Urinary bladder (tissue), 4 donors: ENCODE results near the gene TRAK1. TPM values are rescaled to one million over a fixed set of nuclear protein-coding genes. Genes with fewer than 3 reads are reported as not detected.

ENCODE experiments used
- DNase-seq: peaks from one replicate; pipeline ENCODE4 v3.0.0-alpha.2; 2015; ENCODE audit errors: extremely low spot score
- H3K27ac ChIP-seq: one replicate; pipeline ENCODE4 v1.5.1; 2013; ENCODE audit warnings: low read depth, mild to moderate bottlenecking, moderate library complexity
- H3K36me3 ChIP-seq: one replicate; pipeline ENCODE4 v1.6.1; 2013; ENCODE audit warnings: mild to moderate bottlenecking, moderate library complexity; ENCODE audit not compliant: insufficient read depth
- H3K4me1 ChIP-seq: one replicate; pipeline ENCODE4 v1.6.1; 2013; ENCODE audit warnings: mild to moderate bottlenecking, moderate library complexity; ENCODE audit not compliant: insufficient read depth
- H3K4me3 ChIP-seq: one replicate; pipeline ENCODE4 v1.5.1; 2013; ENCODE audit warnings: low read depth, low read length
- WGBS: extraction: QIAGEN DNeasy Blood & Tissue Kit; methylation state at CpG from one replicate; pipeline ENCODE4 v1.1.7; 2013; 5-methylcytosine and 5-hydroxymethylcytosine counted together
- polyA plus RNA-seq: library from polyadenylated mRNA; stranded (reverse); fragments of 200-250 nt; gene quantifications from one replicate; pipeline ENCODE4 v1.2.3, GENCODE V29; 2013
- total RNA-seq: library from RNA; depleted of rRNA; stranded (reverse); fragments of >200 nt; gene quantifications from one replicate; pipeline ENCODE4 v1.2.3, GENCODE V29; 2014
- donor health status: healthy with polysubstance abuse.
- donor health status: healthy.

Gene TRAK1
- total and polyA plus RNA-seq, 2 donors = 26.9 to 66.0 TPM

DNA sequence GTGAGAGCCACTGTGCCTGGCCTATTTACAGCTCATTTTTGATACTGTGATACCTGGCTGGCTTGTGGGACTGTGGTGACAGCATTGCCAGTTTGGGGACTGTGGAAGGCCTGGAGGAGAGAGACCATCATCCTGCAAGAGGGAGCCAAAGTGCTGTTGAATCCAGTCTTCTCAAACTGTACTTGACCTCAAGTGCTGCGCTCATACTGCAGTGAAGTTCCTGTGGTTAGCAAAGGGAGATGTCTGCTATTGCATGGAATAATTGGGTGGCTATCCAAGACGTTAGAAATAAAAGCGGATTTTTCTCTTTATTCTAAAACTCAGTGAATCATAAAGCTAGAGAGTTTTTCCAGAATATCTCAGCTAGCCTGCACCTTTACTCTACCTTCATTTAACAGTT, 91.4 kb downstream of the TRAK1 start:
- no peak for DNase-seq
- WGBS = 56% methylated on average over 3 of the region's 3 CpGs
- no peaks in the 10 kb centered on the region for H3K4me1 ChIP-seq
- H3K27ac ChIP-seq = no peak overlapping the region
- H3K36me3 ChIP-seq = no peaks in the 10 kb centered on the region
- H3K4me3 ChIP-seq = no peak overlapping the region

DNA sequence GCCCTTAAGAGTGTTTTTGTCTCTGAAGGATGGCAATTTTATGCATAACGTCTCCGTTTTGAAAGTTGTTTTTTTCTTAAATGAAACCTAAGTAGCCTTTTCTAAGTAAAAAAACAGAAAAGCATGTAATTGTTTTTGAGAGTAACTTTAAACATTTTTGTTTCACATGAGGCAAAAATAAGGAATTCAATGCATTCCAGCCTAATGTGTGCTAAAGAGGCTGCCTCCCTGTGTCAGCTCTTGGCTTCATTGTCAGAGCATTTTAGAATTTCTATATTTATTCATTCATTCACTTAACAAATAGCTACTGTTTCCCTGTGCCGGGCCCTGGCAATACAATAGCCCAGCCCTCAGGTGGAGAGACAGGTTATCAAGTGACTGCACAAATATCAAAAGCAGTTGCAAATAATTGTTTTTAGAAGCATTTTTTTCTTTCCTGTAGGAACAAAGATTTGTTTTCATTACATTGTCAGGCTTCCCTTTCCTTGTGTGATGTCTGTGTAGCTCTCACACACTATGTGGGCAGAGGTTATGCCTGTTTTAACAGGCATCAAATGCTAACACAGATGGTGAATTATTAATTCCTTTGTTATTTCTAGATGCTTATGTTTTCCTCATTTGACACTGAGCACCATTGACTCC, 93.0 kb downstream of the TRAK1 start:
- Histone ChIP-seq H3K4me3 (no peak overlapping the region), H3K27ac (no peak overlapping the region), H3K4me1 (no peaks in the 10 kb centered on the region), H3K36me3 (no peaks in the 10 kb centered on the region)
- WGBS = 74% methylated on average over 3 of the region's 3 CpGs
- no peak for DNase-seq

DNA sequence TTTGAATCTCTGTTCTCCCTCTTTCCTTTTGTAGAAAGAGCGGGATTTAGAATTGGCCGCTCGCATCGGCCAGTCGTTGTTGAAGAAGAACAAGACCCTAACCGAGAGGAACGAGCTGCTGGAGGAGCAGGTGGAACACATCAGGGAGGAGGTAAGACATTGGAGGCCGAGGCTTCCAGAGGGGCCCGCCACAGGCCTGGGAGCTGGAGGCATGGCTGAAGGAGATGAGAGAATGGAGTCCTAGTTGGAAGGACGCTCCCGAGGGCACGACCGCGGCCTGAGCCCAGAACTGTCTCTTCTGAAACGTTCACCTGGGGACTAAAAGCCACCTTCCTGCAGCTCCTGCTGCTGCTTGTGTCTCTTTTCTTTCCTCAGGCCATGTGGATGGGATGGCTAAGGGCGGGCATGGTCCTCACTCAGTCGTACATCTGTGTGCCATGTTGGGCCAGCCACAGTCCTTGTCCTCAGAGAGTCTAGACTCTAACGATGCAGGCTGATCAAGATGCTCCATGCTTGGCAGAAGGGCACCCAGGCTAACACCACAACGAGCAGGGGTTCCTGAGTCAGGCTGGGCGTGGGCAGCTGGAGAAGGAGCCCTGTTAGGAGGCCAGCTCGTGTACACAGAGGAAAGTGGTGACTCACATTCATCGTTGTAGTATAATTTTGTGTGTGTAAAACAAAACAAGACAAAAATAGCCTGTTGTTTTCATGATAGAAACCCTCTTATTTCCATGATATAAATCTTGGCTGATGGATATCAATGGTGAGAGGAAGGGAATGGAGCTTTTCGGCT, 93.7 kb downstream of the TRAK1 start:
- 79% methylated on average over 23 of the region's 23 CpGs for WGBS
- no peak overlapping the region for H3K4me3 ChIP-seq
- H3K27ac ChIP-seq = no peak overlapping the region
- no peaks in the 10 kb centered on the region for H3K36me3 ChIP-seq
- H3K4me1 ChIP-seq = no peaks in the 10 kb centered on the region
- DNase-seq = no peak

DNA sequence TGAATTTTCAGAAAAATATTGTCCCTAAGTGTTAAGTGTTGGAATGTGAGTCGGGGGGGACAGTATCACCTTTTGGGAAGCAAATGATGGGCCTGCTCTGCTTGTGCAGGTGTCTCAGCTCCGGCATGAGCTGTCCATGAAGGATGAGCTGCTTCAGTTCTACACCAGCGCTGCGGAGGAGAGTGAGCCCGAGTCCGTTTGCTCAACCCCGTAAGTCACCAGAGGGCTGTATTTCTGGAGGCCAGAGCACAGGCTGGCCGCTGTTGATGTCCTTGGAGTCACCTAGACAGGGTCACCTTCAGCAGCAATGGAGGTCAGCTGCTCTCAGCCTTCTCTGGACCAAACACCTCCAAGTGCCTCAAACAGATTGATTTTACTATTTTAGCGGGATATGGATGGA, 96.8 kb downstream of the TRAK1 start:
- H3K36me3 ChIP-seq = no peaks in the 10 kb centered on the region
- H3K27ac ChIP-seq = no peak overlapping the region
- WGBS = 97% methylated on average over 9 of the region's 9 CpGs
- H3K4me3 ChIP-seq = no peak overlapping the region
- H3K4me1 ChIP-seq = no peaks in the 10 kb centered on the region
- DNase-seq = no peak

DNA sequence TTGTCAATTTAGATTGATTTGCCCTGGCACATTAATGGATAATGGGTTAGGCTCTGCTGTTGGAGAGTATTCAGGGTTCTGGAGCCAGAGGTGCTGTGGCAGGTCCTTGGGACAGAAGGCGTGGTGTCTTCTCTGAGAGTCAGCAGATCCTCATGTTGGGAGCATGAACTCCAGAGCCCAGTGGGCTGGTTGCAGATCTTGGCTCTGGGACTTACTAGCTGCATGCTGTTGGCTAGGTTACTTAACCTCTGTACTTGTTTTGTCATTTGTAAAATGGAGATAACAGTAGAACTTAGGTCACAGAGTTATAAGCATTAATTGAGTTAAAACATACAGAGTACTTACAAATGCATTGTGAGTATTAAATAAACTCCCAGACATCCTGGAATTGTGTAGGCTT, 97.2 kb downstream of the TRAK1 start:
- no peaks in the 10 kb centered on the region for H3K4me1 ChIP-seq
- H3K36me3 ChIP-seq = no peaks in the 10 kb centered on the region
- DNase-seq = no peak
- WGBS = 92% methylated on average over 1 of the region's 1 CpG
- no peak overlapping the region for H3K4me3 ChIP-seq
- no peak overlapping the region for H3K27ac ChIP-seq

DNA sequence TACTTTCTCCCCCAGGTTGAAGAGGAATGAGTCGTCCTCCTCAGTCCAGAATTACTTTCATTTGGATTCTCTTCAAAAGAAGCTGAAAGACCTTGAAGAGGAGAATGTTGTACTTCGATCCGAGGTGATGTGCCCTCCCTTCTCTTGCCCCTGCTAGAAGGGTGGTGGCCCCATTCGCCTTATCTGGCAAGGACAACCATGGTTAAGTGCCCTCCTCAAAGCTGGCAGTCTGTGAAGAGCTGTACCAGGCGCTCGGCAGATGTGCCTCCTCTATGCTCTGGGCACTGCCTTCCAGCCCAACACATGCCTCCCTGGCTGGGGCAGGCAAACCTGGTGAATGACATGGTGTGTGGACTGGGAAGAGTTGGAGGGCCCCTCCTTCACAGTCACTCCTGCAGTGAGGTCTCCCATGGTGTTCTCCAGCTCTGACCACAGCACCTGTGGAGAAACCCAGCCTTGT, 97.9 kb downstream of the TRAK1 start:
- Histone ChIP-seq H3K4me3 (no peak overlapping the region), H3K4me1 (no peaks in the 10 kb centered on the region), H3K36me3 (no peaks in the 10 kb centered on the region), H3K27ac (no peak overlapping the region)
- WGBS = 83% methylated on average over 6 of the region's 6 CpGs
- no peak for DNase-seq

DNA sequence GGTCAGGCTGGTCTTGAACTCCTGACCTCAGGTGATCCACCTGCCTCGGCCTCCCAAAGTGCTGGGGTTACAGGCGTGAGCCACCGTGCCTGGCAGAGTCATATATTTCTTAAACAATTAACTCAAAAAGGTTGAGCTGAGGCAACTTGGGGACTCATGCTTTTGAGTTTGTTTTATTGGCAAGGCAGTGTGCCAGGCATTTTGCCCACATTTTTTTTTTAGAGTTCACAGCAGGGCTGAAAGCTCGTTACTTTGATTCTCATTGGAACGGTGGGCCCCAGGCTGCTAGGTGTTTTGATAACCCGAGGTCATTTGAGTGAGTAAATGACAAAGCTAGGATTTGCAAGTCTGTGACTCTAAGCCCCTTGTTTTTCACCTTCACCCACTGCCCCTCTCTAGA, 98.6 kb downstream of the TRAK1 start:
- no peak overlapping the region for H3K4me3 ChIP-seq
- no peak for DNase-seq
- no peak overlapping the region for H3K27ac ChIP-seq
- no peaks in the 10 kb centered on the region for H3K36me3 ChIP-seq
- WGBS = 65% methylated on average over 6 of the region's 6 CpGs
- H3K4me1 ChIP-seq = no peaks in the 10 kb centered on the region

DNA sequence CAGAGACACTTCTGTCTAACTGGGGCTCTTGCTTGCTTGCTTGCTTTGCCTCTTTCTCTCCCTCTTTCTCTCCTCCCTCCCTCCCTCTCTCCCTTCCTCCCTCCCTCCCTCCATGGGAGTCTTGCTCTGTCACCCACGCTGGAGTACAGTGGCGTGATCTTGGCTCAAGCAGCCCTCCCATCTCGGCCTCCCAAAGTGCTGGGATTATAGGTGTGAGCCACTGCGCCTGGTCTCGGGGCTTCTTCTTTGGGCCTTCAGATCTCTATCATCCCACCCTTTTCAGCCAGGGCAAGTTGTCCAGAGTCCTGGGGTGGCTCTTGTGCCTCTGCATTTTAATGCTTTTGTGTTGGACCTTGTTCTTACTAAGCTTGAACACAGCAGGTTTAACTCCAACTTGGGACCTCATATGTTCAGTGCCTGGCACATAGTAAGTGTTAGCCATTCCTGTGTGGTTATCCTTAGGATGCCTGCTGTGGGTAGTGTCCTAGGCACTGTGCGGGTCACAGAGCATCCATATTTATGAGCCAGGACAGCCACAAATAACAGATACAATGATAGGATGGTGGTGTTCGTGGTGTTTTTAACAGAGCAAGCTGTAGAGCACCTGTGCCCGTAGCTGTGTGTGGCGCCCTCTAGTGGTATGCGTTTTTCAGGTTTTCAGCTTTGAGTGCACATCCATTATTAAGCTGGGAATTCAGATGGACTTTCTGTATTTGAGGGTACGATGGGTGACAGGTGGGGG, 99.7 kb downstream of the TRAK1 start:
- H3K4me3 ChIP-seq = no peak overlapping the region
- no peak for DNase-seq
- 54% methylated on average over 11 of the region's 11 CpGs for WGBS
- H3K36me3 ChIP-seq = no peaks in the 10 kb centered on the region
- H3K4me1 ChIP-seq = no peaks in the 10 kb centered on the region
- H3K27ac ChIP-seq = no peak overlapping the region

DNA sequence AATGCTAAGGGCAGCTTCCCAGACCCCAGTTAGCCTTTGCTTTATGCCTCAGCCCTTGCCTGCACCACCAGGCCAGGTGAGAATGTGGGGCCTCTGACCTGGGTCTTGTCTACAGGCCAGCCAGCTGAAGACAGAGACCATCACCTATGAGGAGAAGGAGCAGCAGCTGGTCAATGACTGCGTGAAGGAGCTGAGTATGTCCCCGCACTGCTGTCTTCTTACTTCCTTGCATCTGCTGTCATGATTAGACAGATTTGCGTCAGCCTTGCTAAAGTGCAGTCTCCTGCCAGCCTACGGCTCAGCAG, 100.2 kb downstream of the TRAK1 start:
- 73% methylated on average over 4 of the region's 4 CpGs for WGBS
- no peak overlapping the region for H3K4me3 ChIP-seq
- no peak for DNase-seq
- H3K36me3 ChIP-seq = no peaks in the 10 kb centered on the region
- H3K27ac ChIP-seq = no peak overlapping the region
- no peaks in the 10 kb centered on the region for H3K4me1 ChIP-seq

DNA sequence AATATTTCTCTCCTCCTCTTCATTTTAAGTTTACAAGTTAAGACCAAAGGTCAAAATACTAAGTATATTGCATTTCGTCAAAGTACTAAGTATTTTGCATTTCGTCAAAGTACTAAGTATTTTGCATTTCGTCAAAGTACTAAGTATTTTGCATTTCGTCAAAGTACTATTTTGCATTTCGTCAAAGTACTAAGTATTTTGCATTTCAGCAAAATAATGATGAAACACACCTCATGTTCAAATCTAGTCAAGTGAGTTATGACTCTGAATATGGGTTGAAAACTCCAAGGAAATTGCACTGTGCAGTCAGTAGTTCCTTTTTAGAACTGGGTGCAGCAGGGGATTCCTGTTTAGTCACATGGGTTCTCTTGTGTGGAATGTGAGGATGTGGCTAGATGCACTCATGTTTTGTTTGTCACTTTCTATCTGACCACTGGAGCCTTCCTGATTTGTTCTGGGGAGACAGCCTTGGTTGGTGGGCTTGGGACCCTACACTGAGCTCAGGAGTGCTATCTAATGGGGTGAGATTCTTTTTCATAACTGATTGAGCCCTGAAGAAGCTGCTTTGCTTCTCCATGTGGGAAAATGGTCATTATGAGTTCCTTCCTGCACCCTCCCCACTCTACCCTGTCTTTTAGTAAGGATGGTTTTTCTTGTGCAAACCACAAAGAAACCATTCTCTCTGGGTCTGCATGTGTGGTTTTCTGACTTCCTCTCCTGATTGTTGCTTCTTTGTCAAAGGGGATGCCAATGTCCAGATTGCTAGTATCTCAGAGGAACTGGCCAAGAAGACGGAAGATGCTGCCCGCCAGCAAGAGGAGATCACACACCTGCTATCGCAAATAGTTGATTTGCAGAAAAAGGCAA, 101.4 kb downstream of the TRAK1 start:
- Histone ChIP-seq H3K4me3 (no peak overlapping the region), H3K36me3 (no peaks in the 10 kb centered on the region), H3K4me1 (no peaks in the 10 kb centered on the region), H3K27ac (no peak overlapping the region)
- DNase-seq = no peak
- WGBS = 93% methylated on average over 8 of the region's 8 CpGs

DNA sequence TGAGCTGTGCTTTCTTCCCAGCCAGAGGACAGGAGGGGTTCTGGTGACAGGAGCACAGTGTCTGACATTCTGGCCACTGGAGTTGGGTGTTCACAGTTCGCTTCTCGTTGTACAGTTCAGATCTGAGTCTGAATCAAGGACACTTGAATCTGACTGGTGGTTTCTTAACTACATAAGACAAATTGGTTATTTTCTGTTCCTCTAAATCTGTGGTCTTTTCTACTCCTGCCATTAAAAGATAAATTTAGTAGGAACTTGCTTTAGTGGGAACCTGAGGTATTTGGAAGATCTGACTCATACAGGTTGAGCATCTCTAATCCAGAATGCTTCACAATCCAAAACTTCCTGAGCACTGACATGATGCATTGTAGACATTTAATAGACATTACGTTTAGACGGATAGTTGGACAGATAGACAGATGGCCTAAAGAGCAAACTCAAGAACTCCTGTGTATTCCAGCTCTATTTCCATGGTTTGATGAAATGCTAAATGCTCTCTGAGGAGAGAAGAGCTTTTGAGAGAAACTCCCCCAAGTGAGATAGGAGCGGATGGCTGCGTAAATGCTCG, 103.9 kb downstream of the TRAK1 start:
- WGBS = 94% methylated on average over 7 of the region's 7 CpGs
- DNase-seq = no peak
- H3K4me1 ChIP-seq = no peaks in the 10 kb centered on the region
- no peak overlapping the region for H3K4me3 ChIP-seq
- peaks cover 2% of the 10 kb centered on the region for H3K36me3 ChIP-seq
- H3K27ac ChIP-seq = no peak overlapping the region

DNA sequence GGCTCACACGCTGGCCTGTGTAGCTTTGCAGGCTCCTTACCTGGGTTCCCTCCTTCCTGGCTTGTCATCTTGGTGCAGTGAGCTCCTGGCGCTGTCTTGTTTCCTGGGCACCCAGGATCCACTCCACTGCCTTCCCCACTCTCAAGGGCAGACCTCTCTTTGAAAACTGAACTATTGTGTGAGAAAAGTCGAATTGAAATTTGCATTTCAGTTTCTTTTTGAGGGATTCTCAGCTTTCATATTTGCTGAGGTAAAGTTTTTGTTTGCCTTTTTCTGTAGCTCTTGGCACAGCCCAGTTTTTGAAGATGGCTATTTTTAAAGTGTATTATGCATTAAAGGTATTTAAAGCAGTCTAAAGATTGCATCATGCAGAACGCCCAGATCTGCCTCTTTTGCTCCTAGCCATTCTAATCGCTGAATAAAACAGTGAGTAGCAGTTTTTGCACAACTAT, 104.7 kb downstream of the TRAK1 start:
- DNase-seq = no peak
- peaks cover 2% of the 10 kb centered on the region for H3K36me3 ChIP-seq
- H3K4me3 ChIP-seq = no peak overlapping the region
- H3K27ac ChIP-seq = no peak overlapping the region
- 78% methylated on average over 5 of the region's 5 CpGs for WGBS
- no peaks in the 10 kb centered on the region for H3K4me1 ChIP-seq

DNA sequence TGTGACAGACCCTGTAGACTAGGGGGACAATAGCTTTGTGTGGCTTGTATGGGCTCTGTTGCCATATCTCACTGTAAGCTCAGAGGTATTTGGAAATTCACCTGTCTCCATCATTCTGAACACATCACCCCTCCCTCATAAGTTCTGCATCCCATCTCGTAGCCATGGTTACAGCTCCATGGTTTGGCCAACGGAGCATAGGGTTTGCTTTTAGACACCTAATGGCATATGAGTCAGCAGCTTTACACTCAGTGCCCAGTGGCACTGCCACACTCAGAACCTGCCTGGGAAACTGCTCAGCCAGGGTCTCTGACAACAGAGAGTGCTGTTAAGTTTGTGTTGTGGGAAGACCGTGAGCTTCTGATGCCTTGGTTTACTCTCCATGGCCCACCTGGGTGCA, 107.6 kb downstream of the TRAK1 start:
- Histone ChIP-seq H3K4me3 (no peak overlapping the region), H3K4me1 (no peaks in the 10 kb centered on the region), H3K36me3 (peaks cover 11% of the 10 kb centered on the region), H3K27ac (no peak overlapping the region)
- no peak for DNase-seq
- 93% methylated on average over 3 of the region's 3 CpGs for WGBS
